Inflammatory macrophage (primary cell): ENCODE measurements around the gene HOXD11.

Experiments
- DNase-seq, 2 donors: peaks; one replicate each; pipeline ENCODE4 v3.0.0-alpha.2; 2020 to 2022

HOXD11 gene

GRCh38 chr2:176151442-176152287, 44.6 kb downstream of the HOXD11 start, which contains the start of gene HOXD4:
Gene HOXD4 (plus strand): TSS chr2:176151550. CDS start chr2:176151634, 84 bp downstream.
- no peak for DNase-seq

GRCh38 chr2:176152350-176153181, 45.5 kb downstream of the HOXD11 start:
- DNase-seq: no peak

GRCh38 chr2:176154576-176155252, 47.6 kb downstream of the HOXD11 start:
- no peak for DNase-seq

- DNase-seq: no peak
Measured at GRCh38 chr2:176155356-176156044, 48.4 kb downstream of the HOXD11 start.

- no peak for DNase-seq
Measured at GRCh38 chr2:176156301-176156806, 49.3 kb downstream of the HOXD11 start.

- no peak for DNase-seq
Measured at GRCh38 chr2:176156807-176157498, 49.9 kb downstream of the HOXD11 start, which contains the start of gene HOXD3. Gene HOXD3 (plus strand): TSS chr2:176157307. CDS start chr2:176169115, 11,808 bp downstream.

- no peak for DNase-seq
Measured at GRCh38 chr2:176157499-176158185, 50.6 kb downstream of the HOXD11 start.

GRCh38 chr2:176158186-176158591, 51.1 kb downstream of the HOXD11 start:
- DNase-seq: no peak

- DNase-seq: no peak
Measured at GRCh38 chr2:176158855-176159662, 52.0 kb downstream of the HOXD11 start.
